KMS-11 (cell line): ENCODE data around the gene XRCC3.

Source experiments
- H2AFZ ChIP-seq: fragments of 200-600 bp; sonication (generic); 2 replicates; pipeline ENCODE4 v1.6.1; 2016; ENCODE audit warnings: antibody characterized with exemption, mixed run types, low read depth
- H3K27ac ChIP-seq: fragments of 200-600 bp; sonication (generic); 2 replicates; pipeline ENCODE4 v1.6.1; 2016; ENCODE audit warnings: mild to moderate bottlenecking, mixed run types
- H3K27me3 ChIP-seq: fragments of 200-600 bp; sonication (generic); 2 replicates; pipeline ENCODE4 v1.6.1; 2017; ENCODE audit warnings: mild to moderate bottlenecking, low read depth, mixed run types, moderate library complexity; ENCODE audit not compliant: insufficient read depth
- H3K36me3 ChIP-seq: fragments of 200-600 bp; sonication (generic); 2 replicates; pipeline ENCODE4 v1.6.1; 2017; ENCODE audit warnings: mild to moderate bottlenecking, mixed run types; ENCODE audit not compliant: insufficient read depth
- H3K4me1 ChIP-seq: fragments of 200-600 bp; sonication (generic); 2 replicates; pipeline ENCODE4 v1.6.1; 2016; ENCODE audit warnings: mild to moderate bottlenecking, low read depth, mixed run types; ENCODE audit not compliant: poor library complexity, severe bottlenecking
- H3K4me2 ChIP-seq: fragments of 200-600 bp; sonication (generic); 2 replicates; pipeline ENCODE4 v1.7.0; 2016; ENCODE audit warnings: mild to moderate bottlenecking, mixed run types
- H3K4me3 ChIP-seq: fragments of 200-600 bp; sonication (generic); IDR thresholded peaks from 2 replicates; pipeline ENCODE4 v1.6.1; 2017; ENCODE audit warnings: low read depth, low read length, mixed read lengths; ENCODE audit not compliant: insufficient read depth
- H3K79me2 ChIP-seq: fragments of 200-600 bp; sonication (generic); 2 replicates; pipeline ENCODE4 v1.6.1; 2016; ENCODE audit warnings: low read depth, mixed run types; ENCODE audit not compliant: insufficient read depth
- H3K9ac ChIP-seq: fragments of 200-600 bp; sonication (generic); 2 replicates; pipeline ENCODE4 v1.6.1; 2016; ENCODE audit warnings: mild to moderate bottlenecking, mixed run types
- H4K20me1 ChIP-seq: fragments of 200-600 bp; sonication (generic); 2 replicates; pipeline ENCODE4 v1.6.1; 2016; ENCODE audit warnings: mild to moderate bottlenecking, mixed run types; ENCODE audit not compliant: insufficient read depth
- CTCF ChIP-seq: fragments of 200-600 bp; sonication (generic); conservative IDR thresholded peaks from 2 replicates; pipeline ENCODE4 v1.6.1; 2017; ENCODE audit warnings: low read depth, mild to moderate bottlenecking, antibody characterized with exemption, low read length, moderate library complexity, mixed read lengths

XRCC3 gene

GRCh38 chr14:103685276-103686211, 29.7 kb downstream of the XRCC3 start:
- Histone ChIP-seq H3K27me3 (no peaks in the 10 kb centered on the region), H3K4me3 (no peak overlapping the region), H3K79me2 (no peaks in the 10 kb centered on the region), H3K4me2 (no peak overlapping the region), H2AFZ (no peak overlapping the region), H4K20me1 (no peaks in the 10 kb centered on the region), H3K27ac (no peak overlapping the region), H3K4me1 (no peaks in the 10 kb centered on the region), H3K36me3 (no peaks in the 10 kb centered on the region), H3K9ac (no peak overlapping the region)
- TF ChIP-seq CTCF: no peak

GRCh38 chr14:103684871-103685270, 30.4 kb downstream of the XRCC3 start:
- no peak overlapping the region for H3K9ac ChIP-seq
- no peak overlapping the region for H3K4me3 ChIP-seq
- H3K4me1 ChIP-seq: no peaks in the 10 kb centered on the region
- no peak overlapping the region for H3K27ac ChIP-seq
- no peak for TF ChIP-seq CTCF
- no peak overlapping the region for H2AFZ ChIP-seq
- H3K79me2 ChIP-seq: no peaks in the 10 kb centered on the region
- H4K20me1 ChIP-seq: no peaks in the 10 kb centered on the region
- no peaks in the 10 kb centered on the region for H3K27me3 ChIP-seq
- H3K36me3 ChIP-seq: no peaks in the 10 kb centered on the region
- H3K4me2 ChIP-seq: no peak overlapping the region

DNA sequence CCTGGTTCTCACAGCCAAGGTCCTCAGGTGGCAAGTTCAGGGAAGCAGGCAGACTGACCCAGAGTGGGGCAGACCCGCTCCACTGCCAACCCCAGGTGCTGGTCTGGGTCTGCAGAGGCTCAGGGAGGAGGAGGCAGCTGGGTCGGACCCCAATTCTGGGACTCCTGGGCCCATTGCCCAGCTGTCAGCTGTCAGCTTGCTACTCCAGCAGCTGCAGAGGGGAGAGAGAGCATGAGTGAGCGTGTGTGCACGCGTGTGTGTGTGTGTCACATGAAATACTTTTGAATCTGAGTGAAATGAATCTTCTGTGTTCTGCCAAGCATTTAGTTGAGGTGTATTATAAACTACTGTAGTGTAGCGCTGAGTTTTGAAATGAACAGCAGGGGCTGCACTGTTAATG, 30.8 kb downstream of the XRCC3 start:
- no peak overlapping the region for H3K27ac ChIP-seq
- H3K9ac ChIP-seq: no peak overlapping the region
- no peaks in the 10 kb centered on the region for H3K79me2 ChIP-seq
- no peak overlapping the region for H3K4me3 ChIP-seq
- H3K4me1 ChIP-seq: no peaks in the 10 kb centered on the region
- no peaks in the 10 kb centered on the region for H4K20me1 ChIP-seq
- no peaks in the 10 kb centered on the region for H3K36me3 ChIP-seq
- H3K4me2 ChIP-seq: no peak overlapping the region
- H3K27me3 ChIP-seq: no peaks in the 10 kb centered on the region
- TF ChIP-seq CTCF: no peak
- H2AFZ ChIP-seq: no peak overlapping the region

DNA sequence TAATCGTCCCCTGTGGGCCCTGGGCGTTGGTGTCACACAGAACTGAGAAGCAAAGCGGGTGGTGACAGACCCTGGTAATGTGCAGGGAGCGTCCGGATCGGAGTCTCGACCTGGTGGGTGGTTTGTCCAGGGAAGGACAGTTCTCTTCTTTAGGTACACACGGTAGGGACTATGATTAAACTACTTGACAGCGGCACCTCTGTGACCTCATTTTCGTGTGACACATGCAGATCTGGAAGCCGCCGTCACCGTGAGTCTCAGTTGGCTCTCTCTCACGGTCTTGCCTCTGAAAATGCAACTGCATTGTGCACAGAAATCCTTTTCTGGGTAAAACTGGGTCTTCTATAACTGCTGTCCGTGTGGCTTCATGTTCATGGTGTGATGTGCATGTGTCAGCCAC, 32.1 kb downstream of the XRCC3 start:
- no peak for TF ChIP-seq CTCF
- Histone ChIP-seq H3K4me2 (no peak overlapping the region), H3K4me1 (no peaks in the 10 kb centered on the region), H3K79me2 (no peaks in the 10 kb centered on the region), H3K9ac (no peak overlapping the region), H3K27me3 (no peaks in the 10 kb centered on the region), H2AFZ (no peak overlapping the region), H4K20me1 (no peaks in the 10 kb centered on the region), H3K36me3 (no peaks in the 10 kb centered on the region), H3K27ac (no peak overlapping the region), H3K4me3 (no peak overlapping the region)
